HepG2 (cell line): ENCODE measurements around the gene TRIM27. TPM values are rescaled to one million over a fixed set of nuclear protein-coding genes. Genes with fewer than 3 reads are reported as not detected.
A peak's percentile ranks its signal among the peaks of the same experiment; 100 is the strongest.
"Not testable (repeated sequence)": the region's sequence is repeated elsewhere in the genome, so short reads cannot be mapped to it uniquely, and the experiment has no call there.

Experiments
- ARHGAP35 ChIP-seq: sonication (generic); formaldehyde crosslinking; IDR thresholded peaks from 2 replicates; pipeline ENCODE4 v1.9.0; 2022; ENCODE audit warnings: mild to moderate bottlenecking, inconsistent platforms, moderate library complexity, missing genetic modification reagents, borderline replicate concordance
- BCL6 ChIP-seq: IDR thresholded peaks from 2 replicates; pipeline ENCODE4 v1.6.1; 2016; ENCODE audit warnings: missing genetic modification reagents, missing compliant biosample characterization
- BORCS8-MEF2B ChIP-seq: sonication (generic); formaldehyde crosslinking; IDR thresholded peaks from 2 replicates; pipeline ENCODE4 v1.8.0; 2022; ENCODE audit warnings: mild to moderate bottlenecking, missing genetic modification reagents
- CBFB ChIP-seq: sonication (generic); formaldehyde crosslinking; IDR thresholded peaks from 2 replicates; pipeline ENCODE4 v1.4.0; 2020; ENCODE audit warnings: missing genetic modification reagents
- CBX2 ChIP-seq, 2 experiments: fragments of 200-600 bp in 1 of 2; sonication (generic); formaldehyde crosslinking in 1 of 2; IDR thresholded peaks; 2 replicates each; pipeline versions ENCODE4 v1.7.0 to v1.8.1; 2018 to 2022; ENCODE audit warnings: low read depth in 2 of 2, low read length in 1 of 2, mild to moderate bottlenecking in 1 of 2, missing genetic modification reagents in 1 of 2
- CBX5 ChIP-seq: sonication (generic); formaldehyde crosslinking; IDR thresholded peaks from 2 replicates; pipeline ENCODE4 v1.4.0; 2020; ENCODE audit warnings: missing genetic modification reagents, borderline replicate concordance
- DR1 ChIP-seq: sonication (generic); formaldehyde crosslinking; IDR thresholded peaks from 2 replicates; pipeline ENCODE4 v1.8.0; 2021; ENCODE audit warnings: mild to moderate bottlenecking, missing genetic modification reagents, inconsistent platforms
- FOSL2 ChIP-seq: sonication (generic); formaldehyde crosslinking; IDR thresholded peaks from 2 replicates; pipeline ENCODE4 v1.4.0; 2020; ENCODE audit warnings: missing genetic modification reagents
- HDAC2 ChIP-seq: sonication (generic); formaldehyde crosslinking; IDR thresholded peaks from 2 replicates; pipeline ENCODE4 v1.4.0; 2020; ENCODE audit warnings: missing genetic modification reagents
- IRF2 ChIP-seq: IDR thresholded peaks from 2 replicates; pipeline ENCODE4 v1.6.1; 2018; ENCODE audit warnings: missing genetic modification reagents, missing compliant biosample characterization
- KLF9 ChIP-seq: IDR thresholded peaks from 2 replicates; pipeline ENCODE4 v1.6.1; 2016; ENCODE audit warnings: low read depth
- MAF1 ChIP-seq: sonication (generic); formaldehyde crosslinking; IDR thresholded peaks from 2 replicates; pipeline ENCODE4 v1.5.0; 2020; ENCODE audit warnings: missing genetic modification reagents, borderline replicate concordance
- MTF2 ChIP-seq: sonication (generic); formaldehyde crosslinking; IDR thresholded peaks from 2 replicates; pipeline ENCODE4 v1.5.0; 2020; ENCODE audit warnings: missing genetic modification reagents, borderline replicate concordance
- NKX3-1 ChIP-seq: sonication (generic); formaldehyde crosslinking; IDR thresholded peaks from 2 replicates; pipeline ENCODE4 v1.5.0; 2020; ENCODE audit warnings: missing genetic modification reagents
- NR2F6 ChIP-seq, 2 experiments: IDR thresholded peaks; 2 replicates each; pipeline ENCODE4 v1.6.1; 2016; ENCODE audit warnings: antibody characterized with exemption in 1 of 2, mild to moderate bottlenecking in 1 of 2
- SATB2 ChIP-seq: sonication (generic); formaldehyde crosslinking; IDR thresholded peaks from 2 replicates; pipeline ENCODE4 v1.5.0; 2020; ENCODE audit warnings: missing genetic modification reagents
- SOX5 ChIP-seq: IDR thresholded peaks from 2 replicates; pipeline ENCODE4 v1.6.1; 2016; ENCODE audit warnings: borderline replicate concordance
- SP2 ChIP-seq: sonication (generic); formaldehyde crosslinking; IDR thresholded peaks from 2 replicates; pipeline ENCODE4 v1.5.1; 2020; ENCODE audit warnings: mild to moderate bottlenecking, missing genetic modification reagents
- TFDP2 ChIP-seq: sonication (generic); formaldehyde crosslinking; IDR thresholded peaks from 2 replicates; pipeline ENCODE4 v1.4.0; 2020; ENCODE audit warnings: missing genetic modification reagents
- ZBTB1 ChIP-seq: sonication (generic); formaldehyde crosslinking; IDR thresholded peaks from 2 replicates; pipeline ENCODE4 v1.4.0; 2020; ENCODE audit warnings: missing genetic modification reagents, borderline replicate concordance
- ZNF124 ChIP-seq: sonication (generic); formaldehyde crosslinking; IDR thresholded peaks from 2 replicates; pipeline ENCODE4 v1.4.0; 2020; ENCODE audit warnings: missing genetic modification reagents
- ZNF253 ChIP-seq: sonication (generic); formaldehyde crosslinking; IDR thresholded peaks from 2 replicates; pipeline ENCODE4 v1.8.0; 2022; ENCODE audit warnings: mild to moderate bottlenecking, missing genetic modification reagents, borderline replicate concordance
- ZNF33B ChIP-seq: sonication (generic); formaldehyde crosslinking; IDR thresholded peaks from 2 replicates; pipeline ENCODE4 v1.5.1; 2020; ENCODE audit warnings: mild to moderate bottlenecking, missing genetic modification reagents
- ZNF782 ChIP-seq: sonication (generic); formaldehyde crosslinking; IDR thresholded peaks from 2 replicates; pipeline ENCODE4 v1.4.0; 2020; ENCODE audit warnings: missing genetic modification reagents, mild to moderate bottlenecking, borderline replicate concordance
- polyA plus RNA-seq, 8 experiments: library from polyadenylated mRNA; depleted of rRNA in 3 of 8; stranded (reverse) in 7 of 8; unstranded in 1 of 8; fragments of >200 nt; fragmentation: Illumina TruSeq in 4 of 8; extraction: Trizol in 4 of 8; gene quantifications; 2 replicates each; pipeline versions ENCODE4 v1.2.1 to v1.2.3, GENCODE V29; 2011 to 2016; ENCODE audit warnings: low read depth in 4 of 8, missing spikeins in 1 of 8, mixed read lengths in 1 of 8; ENCODE audit not compliant: insufficient read depth in 1 of 8
- total RNA-seq, 5 experiments: library from RNA; depleted of rRNA; stranded (reverse); fragments of >200 nt; fragmentation: Illumina TruSeq; extraction: Trizol; gene quantifications; 2 replicates each; pipeline ENCODE4 v1.2.3, GENCODE V29; 2016; ENCODE audit warnings: low read depth in 1 of 5
- TF ChIP-seq, protein P1 (sequence below): IDR thresholded peaks from 2 replicates; pipeline ENCODE4 v1.4.0; 2020; ENCODE audit warnings: mild to moderate bottlenecking, missing genetic modification reagents

TRIM27 gene
- total and polyA plus RNA-seq, 2 of the 13 experiments (the other 11 are each of a cell fraction or from before 2014, with no cell fraction given): 88.6 to 112 TPM

DNA sequence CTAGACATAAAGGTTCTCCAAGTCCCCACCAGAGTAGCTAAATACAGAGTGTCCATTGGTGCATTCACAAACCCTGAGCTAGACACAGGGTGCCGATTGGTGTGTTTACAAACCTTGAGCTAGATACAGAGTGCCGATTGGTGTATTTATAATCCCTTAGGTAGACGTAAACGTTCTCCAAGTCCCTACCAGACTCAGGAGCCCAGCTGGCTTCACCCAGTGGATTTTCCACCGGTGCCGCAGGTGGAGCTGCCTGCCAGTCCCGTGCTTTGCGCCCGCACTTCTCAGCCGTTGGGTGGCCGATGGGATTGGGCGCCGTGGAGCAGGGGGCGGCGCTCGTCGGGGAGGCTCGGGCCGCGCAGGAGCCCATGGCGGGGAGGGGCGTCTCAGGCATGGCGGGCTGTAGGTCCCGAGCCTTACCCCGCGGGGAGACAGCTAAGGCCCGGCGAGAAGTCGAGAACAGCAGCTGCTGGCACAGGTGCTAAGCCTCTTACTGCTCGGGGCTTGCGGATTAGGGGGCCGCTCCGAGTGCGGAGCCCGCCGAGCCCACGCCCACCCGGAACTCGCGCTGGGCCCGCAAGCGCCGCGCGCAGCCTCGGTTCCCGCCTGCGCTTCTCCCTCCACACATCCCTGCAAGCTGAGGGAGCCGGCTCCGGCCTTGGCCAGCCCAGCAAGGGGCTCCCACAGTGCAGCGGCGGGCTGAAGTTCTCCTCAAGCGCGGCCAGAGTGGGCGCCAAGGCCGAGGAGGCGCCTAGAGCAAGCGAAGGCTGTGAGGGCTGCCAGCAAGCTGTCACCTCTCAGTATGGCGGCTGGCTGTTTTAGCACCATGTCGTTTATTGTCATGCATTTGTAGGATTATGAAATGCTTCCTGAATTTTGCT, 57.3 kb downstream of the TRIM27 start (continued):
- not testable (repeated sequence) for TF ChIP-seq CBX2 (IDR thresholded peaks at IDR 0.05; ENCODE audit: low read depth, low read length); NR2F6 (IDR thresholded peaks at IDR 0.05)
- peak; percentile 62 for TF ChIP-seq CBX2 (CRISPR knock-in tag; IDR thresholded peaks at IDR 0.05; ENCODE audit: low read depth)
- peak; percentile 37; the same call in 1 of the 2 replicates for TF ChIP-seq ZNF782 (CRISPR knock-in tag)
- TF ChIP-seq NKX3-1 (CRISPR knock-in tag): peak; percentile 86; the same call in 1 of the 2 replicates
- peak; percentile 10; the same call in 1 of the 2 replicates for TF ChIP-seq FOSL2 (CRISPR knock-in tag)
- TF ChIP-seq ZNF124: peak; percentile 53; the same call in 1 of the 2 replicates
- TF ChIP-seq ZBTB1: 0 out of 2 replicates have a peak, but pooled peaks have one; percentile 41
- TF ChIP-seq, protein P1, sequence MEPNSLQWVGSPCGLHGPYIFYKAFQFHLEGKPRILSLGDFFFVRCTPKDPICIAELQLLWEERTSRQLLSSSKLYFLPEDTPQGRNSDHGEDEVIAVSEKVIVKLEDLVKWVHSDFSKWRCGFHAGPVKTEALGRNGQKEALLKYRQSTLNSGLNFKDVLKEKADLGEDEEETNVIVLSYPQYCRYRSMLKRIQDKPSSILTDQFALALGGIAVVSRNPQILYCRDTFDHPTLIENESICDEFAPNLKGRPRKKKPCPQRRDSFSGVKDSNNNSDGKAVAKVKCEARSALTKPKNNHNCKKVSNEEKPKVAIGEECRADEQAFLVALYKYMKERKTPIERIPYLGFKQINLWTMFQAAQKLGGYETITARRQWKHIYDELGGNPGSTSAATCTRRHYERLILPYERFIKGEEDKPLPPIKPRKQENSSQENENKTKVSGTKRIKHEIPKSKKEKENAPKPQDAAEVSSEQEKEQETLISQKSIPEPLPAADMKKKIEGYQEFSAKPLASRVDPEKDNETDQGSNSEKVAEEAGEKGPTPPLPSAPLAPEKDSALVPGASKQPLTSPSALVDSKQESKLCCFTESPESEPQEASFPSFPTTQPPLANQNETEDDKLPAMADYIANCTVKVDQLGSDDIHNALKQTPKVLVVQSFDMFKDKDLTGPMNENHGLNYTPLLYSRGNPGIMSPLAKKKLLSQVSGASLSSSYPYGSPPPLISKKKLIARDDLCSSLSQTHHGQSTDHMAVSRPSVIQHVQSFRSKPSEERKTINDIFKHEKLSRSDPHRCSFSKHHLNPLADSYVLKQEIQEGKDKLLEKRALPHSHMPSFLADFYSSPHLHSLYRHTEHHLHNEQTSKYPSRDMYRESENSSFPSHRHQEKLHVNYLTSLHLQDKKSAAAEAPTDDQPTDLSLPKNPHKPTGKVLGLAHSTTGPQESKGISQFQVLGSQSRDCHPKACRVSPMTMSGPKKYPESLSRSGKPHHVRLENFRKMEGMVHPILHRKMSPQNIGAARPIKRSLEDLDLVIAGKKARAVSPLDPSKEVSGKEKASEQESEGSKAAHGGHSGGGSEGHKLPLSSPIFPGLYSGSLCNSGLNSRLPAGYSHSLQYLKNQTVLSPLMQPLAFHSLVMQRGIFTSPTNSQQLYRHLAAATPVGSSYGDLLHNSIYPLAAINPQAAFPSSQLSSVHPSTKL: peak; percentile 35
- TF ChIP-seq SP2 (CRISPR knock-in tag): peak; percentile 53; the same call in 1 of the 2 replicates
- peak; percentile 74 for TF ChIP-seq BORCS8-MEF2B (CRISPR knock-in tag)
- TF ChIP-seq SOX5 (CRISPR knock-in tag): peak; percentile 38; the same call in 1 of the 2 replicates
- TF ChIP-seq MTF2 (CRISPR knock-in tag): peak; percentile 96
- TF ChIP-seq SATB2 (CRISPR knock-in tag): peak; percentile 65; the same call in 1 of the 2 replicates
- TF ChIP-seq KLF9: peak; percentile 91
- 0 out of 2 replicates have a peak, but pooled peaks have one; percentile 41 for TF ChIP-seq DR1
- peak; percentile 19; the same call in 1 of the 2 replicates for TF ChIP-seq IRF2 (CRISPR knock-in tag)
- peak; percentile 82 for TF ChIP-seq TFDP2
- TF ChIP-seq ZNF33B (CRISPR knock-in tag): peak; percentile 39; the same call in 1 of the 2 replicates
- TF ChIP-seq ARHGAP35 (CRISPR knock-in tag): peak; percentile 61; the same call in 1 of the 2 replicates
- 0 out of 2 replicates have a peak, but pooled peaks have one; percentile 55 for TF ChIP-seq MAF1 (CRISPR knock-in tag)
- TF ChIP-seq BCL6: peak; percentile 51
- TF ChIP-seq HDAC2 (CRISPR knock-in tag): peak; percentile 58
- TF ChIP-seq NR2F6 (CRISPR knock-in tag; IDR thresholded peaks at IDR 0.05): 0 out of 2 replicates have a peak, but pooled peaks have one; percentile 33
- peak; percentile 48; the same call in 1 of the 2 replicates for TF ChIP-seq CBX5
- peak; percentile 55; the same call in 1 of the 2 replicates for TF ChIP-seq CBFB (CRISPR knock-in tag)
- TF ChIP-seq ZNF253 (CRISPR knock-in tag): peak; percentile 20; the same call in 1 of the 2 replicates
